GM12872 (cell line): Measurements from ENCODE around the gene ST3GAL4.

Experiments used
- TF ChIP-seq, protein P1 (sequence below): IDR thresholded peaks from 3 replicates; pipeline ENCODE4 v1.5.1; 2011; ENCODE audit warnings: low read depth, mild to moderate bottlenecking, low read length, moderate library complexity; ENCODE audit not compliant: insufficient read depth

ST3GAL4 gene

DNA sequence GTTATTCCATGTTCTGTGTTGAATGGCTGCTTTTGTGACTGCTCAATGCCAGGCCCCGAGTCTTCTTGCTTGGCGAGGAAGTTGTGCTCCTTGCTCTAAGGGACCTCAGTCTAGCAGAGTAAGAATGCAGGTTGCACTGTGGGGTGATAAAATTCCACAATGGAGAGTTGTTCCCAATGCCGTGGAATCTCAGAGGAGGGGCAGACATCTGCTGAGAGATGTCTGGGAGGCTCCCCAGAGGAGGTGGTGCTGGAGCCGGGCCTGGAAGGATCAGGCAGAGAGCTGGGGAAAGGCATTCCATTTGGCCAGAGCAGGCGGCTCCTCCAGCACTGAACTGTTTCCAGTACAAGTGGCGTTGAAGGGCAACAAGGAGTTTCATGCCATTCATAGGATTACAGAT, 55.2 kb downstream of the ST3GAL4 start:
- TF ChIP-seq, protein P1, sequence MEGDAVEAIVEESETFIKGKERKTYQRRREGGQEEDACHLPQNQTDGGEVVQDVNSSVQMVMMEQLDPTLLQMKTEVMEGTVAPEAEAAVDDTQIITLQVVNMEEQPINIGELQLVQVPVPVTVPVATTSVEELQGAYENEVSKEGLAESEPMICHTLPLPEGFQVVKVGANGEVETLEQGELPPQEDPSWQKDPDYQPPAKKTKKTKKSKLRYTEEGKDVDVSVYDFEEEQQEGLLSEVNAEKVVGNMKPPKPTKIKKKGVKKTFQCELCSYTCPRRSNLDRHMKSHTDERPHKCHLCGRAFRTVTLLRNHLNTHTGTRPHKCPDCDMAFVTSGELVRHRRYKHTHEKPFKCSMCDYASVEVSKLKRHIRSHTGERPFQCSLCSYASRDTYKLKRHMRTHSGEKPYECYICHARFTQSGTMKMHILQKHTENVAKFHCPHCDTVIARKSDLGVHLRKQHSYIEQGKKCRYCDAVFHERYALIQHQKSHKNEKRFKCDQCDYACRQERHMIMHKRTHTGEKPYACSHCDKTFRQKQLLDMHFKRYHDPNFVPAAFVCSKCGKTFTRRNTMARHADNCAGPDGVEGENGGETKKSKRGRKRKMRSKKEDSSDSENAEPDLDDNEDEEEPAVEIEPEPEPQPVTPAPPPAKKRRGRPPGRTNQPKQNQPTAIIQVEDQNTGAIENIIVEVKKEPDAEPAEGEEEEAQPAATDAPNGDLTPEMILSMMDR, result no peak

DNA sequence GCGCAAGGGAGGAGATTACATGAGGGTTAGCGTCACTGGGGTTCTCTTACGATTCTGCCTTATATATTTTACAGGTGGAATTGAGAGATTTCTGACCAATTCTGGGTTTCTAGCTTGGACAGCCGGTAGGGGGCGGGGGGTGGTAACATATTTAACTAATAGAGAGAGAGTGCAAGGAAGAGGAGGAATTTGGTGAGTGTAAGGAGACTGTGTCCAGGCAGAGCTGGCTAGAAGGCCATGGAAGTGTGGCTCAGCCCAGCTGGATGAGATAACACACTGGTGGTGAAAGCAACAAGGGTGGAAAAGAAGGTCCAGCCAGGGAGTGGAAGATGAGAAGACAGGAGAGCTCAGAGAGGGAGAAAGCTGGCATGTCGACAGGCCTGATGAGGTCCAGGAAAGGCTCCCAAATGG, 56.5 kb downstream of the ST3GAL4 start:
- TF ChIP-seq, protein P1, result no peak

- TF ChIP-seq, protein P1, result no peak
Observed at GRCh38 chr11:126413426-126413825, 57.9 kb downstream of the ST3GAL4 start.

DNA sequence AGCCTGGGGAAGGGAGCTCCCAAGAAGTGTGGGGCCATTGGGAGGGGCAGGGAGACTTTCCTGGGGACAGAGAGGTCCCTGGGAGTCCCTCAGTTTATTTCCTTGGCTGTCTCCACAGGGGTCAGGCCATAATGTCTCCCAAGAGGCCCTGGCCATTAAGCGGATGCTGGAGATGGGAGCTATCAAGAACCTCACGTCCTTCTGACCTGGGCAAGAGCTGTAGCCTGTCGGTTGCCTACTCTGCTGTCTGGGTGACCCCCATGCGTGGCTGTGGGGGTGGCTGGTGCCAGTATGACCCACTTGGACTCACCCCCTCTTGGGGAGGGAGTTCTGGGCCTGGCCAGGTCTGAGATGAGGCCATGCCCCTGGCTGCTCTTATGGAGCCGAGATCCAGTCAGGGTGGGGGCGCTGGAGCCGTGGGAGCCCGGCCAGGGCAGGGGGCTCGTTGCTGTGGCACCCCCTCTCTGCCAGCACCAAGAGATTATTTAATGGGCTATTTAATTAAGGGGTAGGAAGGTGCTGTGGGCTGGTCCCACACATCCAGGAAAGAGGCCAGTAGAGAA, 58.4 kb downstream of the ST3GAL4 start:
- TF ChIP-seq, protein P1, result no peak

- TF ChIP-seq, protein P1, result no peak
Observed at GRCh38 chr11:126414615-126415014, 59.1 kb downstream of the ST3GAL4 start.

DNA sequence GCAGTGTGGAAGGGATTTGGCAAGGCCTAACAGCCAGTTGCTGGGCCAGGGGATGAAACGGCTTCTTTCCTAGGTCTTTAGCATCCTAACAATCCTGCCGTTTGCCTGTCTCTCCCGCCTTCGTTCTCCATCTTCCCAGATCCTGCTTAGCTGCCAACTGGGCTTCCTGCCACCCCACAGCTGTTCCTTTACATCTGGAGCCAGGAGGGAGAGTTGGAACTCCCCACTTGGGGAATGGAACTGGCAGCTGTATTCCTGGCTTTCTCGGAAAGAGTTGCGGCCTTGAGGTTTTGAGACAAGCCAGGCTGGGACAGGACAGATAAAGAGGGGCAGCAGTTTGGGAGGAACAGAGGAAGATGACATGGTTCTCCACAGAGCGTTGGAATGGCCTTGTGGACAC, 59.6 kb downstream of the ST3GAL4 start:
- TF ChIP-seq, protein P1, result no peak

- TF ChIP-seq, protein P1, result no peak
Observed at GRCh38 chr11:126415669-126416420, 60.4 kb downstream of the ST3GAL4 start.
